Islet of Langerhans (tissue), 1 donor: ENCODE data around the gene MTSS2.
"Not testable (repeated sequence)": the region's sequence is repeated elsewhere in the genome, so short reads cannot be mapped to it uniquely, and the experiment has no call there.

Source experiments
- FAIRE-seq: peaks from one replicate; lab custom pipeline; 2011; peaks lifted over from hg19 to GRCh38; lab: Jason Lieb, UNC

The MTSS2 gene

DNA sequence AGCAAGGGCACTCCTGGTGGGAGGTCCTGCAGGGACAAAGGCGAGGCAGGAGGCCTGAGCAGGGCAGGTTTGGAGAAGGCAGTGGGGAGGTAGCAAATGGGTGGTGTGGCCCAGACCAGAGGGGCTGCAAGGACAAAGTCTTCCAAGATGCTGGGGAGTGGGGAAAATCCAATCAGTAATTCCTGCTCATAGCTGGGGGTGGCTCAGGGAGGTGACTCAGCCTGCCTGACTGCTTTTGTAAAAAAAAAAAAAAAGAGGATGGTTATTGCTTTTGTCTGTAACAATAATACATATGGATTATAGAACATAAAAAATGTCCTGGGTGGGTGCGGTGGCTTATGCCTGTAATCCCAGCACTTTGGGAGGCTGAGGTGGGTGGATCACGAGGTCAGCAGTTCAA lies 34.3 kb downstream of the MTSS2 start:
- no peak for FAIRE-seq

DNA sequence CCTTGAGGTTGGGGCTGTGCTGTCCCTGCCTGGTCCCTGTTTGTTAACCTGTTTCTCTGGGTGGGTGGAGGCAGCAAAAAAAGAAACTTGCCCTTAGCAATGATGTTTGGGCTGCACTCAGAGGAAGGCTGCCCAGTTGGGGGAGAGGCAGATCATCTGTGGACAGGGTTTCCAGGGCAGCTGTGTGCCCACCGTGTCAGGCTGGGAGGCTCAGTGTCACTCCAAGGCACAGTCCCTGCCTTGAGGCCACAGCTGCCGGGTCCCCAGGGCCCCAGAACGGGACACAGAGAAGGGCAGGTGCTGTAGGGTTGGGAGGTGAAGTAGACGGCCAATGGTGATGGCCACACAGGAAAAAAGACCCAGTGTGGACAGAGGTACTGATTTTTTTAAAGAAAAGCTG lies 35.6 kb downstream of the MTSS2 start:
- no peak for FAIRE-seq

DNA sequence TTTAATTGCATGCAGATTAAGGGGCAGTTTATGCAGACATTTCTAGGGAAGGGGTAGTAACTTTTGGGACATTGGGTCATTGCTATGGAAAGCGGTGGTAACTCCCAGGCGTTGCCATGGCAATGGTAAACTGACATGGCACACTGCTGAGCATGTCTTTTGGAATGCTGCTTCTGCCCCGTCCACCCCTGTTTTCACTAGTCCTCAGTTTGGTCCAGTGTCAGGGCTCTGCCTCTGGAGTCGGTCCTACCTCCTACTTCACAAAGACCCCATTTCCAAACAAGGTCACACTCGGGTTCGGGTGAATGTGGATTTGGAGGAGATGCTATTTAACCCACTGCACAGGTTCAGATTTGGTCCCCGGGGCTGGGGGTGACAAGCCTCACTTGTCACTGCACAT lies 36.6 kb downstream of the MTSS2 start:
- no peak for FAIRE-seq

DNA sequence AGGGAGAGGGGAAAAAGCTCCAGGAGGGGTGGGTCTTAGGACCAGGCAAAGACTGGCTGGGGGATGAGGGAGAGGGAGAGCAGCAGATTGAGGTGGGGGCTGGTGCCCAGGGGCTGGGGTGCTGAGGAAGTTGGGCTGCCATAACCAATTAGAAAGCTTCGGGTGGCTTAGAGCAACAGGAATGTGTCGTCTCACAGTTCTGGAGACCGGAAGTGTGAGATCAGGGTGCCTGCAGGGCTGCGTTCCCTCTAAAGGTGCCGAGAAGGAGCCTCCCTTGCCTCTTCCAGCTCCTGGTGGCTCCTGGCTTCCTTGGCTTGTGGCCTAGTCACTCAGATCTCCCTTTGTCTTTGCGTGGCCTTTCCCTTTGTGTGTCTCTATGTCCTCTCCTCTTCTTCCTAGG lies 37.2 kb downstream of the MTSS2 start:
- no peak for FAIRE-seq

DNA sequence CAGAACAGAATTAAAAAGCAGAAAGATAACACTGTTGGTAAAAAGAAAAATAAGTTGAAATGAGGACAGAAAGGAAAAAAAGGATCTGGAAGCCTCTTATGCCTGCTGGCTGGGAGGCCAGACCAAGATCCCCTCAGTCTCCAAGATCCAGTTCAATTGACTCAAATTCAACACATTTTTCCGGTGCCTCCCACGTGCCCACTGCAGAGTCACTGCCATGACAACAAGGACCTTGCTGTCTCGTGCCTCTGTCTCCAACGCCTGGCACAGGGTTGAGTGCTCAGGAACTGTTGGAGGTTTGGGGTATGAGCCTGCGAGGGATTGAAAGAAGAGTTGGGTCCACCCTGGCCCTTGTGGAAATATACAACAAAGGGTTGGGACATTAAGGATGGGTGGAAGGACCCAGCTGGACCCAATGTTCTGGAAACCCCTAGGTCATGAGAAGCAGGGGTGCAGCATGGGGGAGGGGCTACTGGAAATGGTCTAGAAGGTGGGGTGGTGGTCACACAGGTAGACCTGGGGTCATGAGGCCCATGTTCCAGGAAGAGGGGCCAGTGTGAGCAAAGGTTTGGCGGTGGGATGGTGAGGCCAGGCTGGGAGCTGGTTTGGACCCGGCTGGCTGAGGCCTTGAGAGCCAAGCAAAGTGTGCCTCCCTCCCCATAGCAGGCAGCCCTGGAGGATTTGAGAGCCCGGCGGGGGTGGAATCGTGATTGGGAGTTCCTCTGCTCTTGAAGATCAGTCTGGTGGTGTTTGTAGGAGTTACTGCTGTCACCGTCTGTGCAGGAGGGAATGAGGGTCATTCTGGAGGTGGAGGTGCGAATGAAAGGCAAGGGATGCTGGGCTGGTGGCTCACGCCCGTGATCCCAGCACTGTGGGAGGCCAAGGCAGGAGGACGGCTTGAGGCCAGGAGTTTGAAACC lies 38.2 kb downstream of the MTSS2 start:
- no peak for FAIRE-seq

DNA sequence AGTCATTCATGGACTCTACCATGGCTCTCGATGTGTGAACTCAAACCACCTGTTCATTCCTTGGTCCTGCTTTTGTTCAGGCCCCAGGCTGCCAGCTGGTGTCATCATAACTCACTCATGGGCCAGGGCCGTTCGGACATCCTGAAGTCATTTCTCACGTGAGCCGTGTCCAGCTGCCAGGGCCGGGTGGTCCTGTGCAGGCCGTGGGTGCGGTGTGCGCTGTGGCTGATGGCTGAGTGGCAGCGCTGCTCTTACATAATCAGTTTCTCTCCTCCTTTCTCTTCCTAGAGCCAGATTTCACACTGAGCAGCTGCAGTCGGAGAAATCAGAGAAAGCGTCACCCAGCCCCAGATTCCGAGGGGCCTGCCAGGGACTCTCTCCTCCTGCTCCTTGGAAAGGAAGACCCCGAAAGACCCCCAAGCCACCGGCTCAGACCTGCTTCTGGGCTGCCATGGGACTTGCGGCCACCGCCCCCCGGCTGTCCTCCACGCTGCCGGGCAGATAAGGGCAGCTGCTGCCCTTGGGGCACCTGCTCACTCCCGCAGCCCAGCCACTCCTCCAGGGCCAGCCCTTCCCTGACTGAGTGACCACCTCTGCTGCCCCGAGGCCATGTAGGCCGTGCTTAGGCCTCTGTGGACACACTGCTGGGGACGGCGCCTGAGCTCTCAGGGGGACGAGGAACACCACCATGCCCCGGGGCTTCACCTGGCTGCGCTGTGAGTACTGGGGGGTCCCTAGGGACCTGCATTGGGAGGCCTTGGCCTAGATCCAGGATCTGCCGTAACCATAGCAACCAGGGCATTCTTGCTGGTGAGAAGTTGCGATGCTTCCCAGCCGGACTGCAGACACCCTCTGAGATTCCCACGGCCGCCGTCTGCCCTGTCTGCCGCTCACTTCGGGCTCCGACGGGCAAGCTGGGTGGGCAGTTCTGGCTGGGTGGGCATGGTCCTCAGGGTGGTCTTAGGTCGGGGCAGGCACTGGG lies 39.3 kb downstream of the MTSS2 start, which contains the start of gene IL34:
Gene IL34 (plus strand): TSS at position 300 of the 982 bp plus-strand sequence. CDS start 389 bp downstream, at position 689.
- FAIRE-seq: no peak

DNA sequence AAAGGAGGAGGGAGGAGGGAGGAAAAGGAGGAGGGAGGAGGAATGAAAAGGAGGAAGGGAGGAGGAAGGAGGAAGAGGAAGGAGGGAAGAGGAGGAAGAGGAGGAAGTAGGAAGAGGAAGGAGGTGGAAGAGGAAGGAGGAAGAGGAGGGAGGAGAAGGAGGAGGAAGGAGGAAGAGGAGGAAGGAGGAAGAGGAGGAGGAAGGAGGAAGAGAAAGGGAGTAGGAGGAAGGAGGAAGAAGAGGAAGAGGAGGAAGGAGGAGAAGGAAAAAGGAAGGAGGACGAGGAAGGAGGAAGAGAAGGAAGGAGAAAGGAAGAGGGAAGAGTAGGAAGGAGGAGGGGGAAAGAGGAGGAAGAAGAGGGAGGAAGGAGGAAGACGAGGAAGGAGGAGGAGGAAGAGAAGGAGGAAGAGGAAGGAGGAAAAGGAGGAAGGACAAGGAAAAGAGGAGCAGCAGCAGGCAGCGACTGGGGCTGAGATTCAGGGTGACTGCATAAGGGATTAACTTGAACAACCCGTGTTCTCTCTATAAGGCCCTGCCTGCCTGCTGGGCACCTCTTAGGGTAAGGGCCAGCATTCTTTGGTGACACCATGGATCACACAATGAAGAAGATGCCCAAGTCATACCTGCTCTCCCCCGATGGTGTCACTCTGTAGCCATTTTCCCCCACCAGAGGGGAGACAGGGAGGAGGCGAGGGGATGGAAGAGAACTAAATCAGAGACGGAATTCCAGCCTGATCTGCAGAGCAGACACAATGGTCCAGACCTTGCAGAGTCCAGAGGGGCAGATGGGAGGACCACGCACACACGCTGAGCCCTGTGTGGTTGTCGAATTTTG lies 40.9 kb downstream of the MTSS2 start:
- no peak for FAIRE-seq

DNA sequence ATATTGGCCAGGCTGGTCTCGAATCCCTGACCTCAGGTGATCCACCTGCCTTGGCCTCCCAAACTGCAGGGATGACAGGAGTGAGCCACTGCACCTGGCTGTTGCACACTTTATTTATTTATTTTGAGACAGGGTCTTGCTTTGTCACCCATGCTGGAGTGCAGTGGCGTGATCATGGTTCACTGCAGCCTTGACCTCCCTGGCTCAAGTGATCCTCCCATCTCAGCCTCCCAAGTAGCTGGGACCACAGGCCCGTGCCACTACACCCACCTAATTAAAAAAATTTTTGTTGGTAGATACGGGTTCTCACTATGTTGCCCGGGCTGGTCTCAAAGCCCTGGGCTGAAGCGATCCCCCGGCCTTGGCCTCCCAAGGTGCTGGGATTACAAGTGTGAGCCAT lies 42.6 kb downstream of the MTSS2 start:
- FAIRE-seq: not testable (repeated sequence)

DNA sequence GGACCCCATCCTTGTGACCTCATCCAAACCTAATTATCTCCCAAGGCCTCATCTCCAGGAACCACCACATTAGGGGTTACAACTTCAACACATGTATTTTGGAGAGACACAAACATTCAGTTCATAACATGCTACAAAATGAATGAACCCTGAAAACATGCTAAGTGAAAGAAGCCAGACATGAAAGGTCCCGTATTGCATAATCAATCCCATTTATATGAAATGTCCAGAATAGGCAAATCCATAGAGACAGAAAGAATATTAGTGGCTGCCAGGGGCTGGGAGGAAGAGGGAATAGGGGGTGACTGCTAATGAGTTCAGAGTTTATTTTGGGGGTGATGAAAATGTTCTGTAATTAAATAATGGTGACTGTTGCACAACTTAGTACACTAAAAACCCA lies 43.2 kb downstream of the MTSS2 start:
- no peak for FAIRE-seq

DNA sequence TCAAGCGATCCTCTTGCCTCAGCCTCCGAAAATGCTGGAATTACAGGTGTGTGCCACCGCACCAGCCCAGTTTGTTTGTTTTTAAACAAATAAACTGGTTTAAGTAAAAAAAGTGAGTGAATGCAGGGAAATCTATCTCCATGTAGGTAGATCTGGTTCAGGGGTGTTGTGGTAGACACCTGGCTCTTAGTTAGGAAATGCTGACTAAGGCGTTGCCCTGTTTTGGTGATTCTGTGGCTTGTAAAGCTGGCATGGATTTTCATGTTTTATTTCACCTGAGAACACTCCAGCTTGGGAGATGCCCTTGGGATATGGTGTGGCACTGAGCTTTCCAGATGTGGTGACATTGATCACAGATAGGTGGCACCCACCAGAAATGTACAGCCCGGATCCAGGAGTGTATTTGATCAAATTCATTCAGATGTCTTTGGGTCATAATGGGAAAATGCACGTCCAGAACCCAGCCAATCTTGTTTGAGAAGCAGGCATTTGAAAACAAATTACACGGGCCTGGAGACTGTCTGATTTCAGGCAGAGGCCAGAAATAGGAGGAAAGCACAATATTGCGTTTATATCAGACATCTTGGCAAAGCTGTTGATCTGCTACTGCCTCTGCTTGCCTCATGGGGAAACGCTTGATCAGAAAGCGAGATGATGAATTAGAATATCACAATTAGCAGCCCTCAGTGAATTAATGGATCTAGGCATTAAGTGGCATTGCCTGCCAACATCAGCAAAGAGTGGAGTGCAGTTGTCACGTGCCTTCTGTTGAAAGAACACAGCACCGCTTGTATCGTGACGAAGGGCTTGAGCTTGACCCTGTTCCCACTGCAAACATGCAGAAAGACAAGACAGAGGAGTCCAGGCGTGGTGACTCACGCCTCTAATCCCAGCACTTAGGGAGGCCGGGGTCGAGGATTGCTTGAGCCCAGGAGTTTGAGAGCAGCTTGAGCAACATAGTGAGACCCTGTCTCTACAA lies 46.8 kb downstream of the MTSS2 start:
- FAIRE-seq: no peak
